Measurements from ENCODE around the gene ADH5.
"Not testable (repeated sequence)": the region's sequence is repeated elsewhere in the genome, so short reads cannot be mapped to it uniquely, and the experiment has no call there.

Gene ADH5

GRCh38 chr4:99071159-99071558 is 17.4 kb downstream of the ADH5 start:
- no peaks in the 10 kb centered on the region for H3K27me3 ChIP-seq (ENCODE audit: low read depth, low read length)
- H2AFZ ChIP-seq (ENCODE audit: low read depth, low read length) = no peak overlapping the region
- no peak overlapping the region for H3K4me2 ChIP-seq (ENCODE audit: low read length)
- H3K36me3 ChIP-seq (replicated peaks; ENCODE audit: low read depth, low read length) = peaks cover 30% of the 10 kb centered on the region
- no peak overlapping the region for H3K9ac ChIP-seq (ENCODE audit: low read length)
- H3K4me3 ChIP-seq (ENCODE audit: low read length) = no peak overlapping the region
- H4K20me1 ChIP-seq (ENCODE audit: insufficient read depth, low read length) = no peaks in the 10 kb centered on the region
- H3K27ac ChIP-seq (ENCODE audit: low read length) = no peak overlapping the region
- TF ChIP-seq EZH2phosphoT487 (IDR thresholded peaks at IDR 0.05; ENCODE audit: low read depth) (no peak), CTCF (IDR thresholded peaks at IDR 0.05; ENCODE audit: low read depth, low read length) (no peak)
- H3K9me3 ChIP-seq (ENCODE audit: insufficient read depth, low read length) = no peaks in the 10 kb centered on the region
- H3K79me2 ChIP-seq (ENCODE audit: low read length) = no peaks in the 10 kb centered on the region
- H3K4me1 ChIP-seq (ENCODE audit: low read length) = no peaks in the 10 kb centered on the region

DNA sequence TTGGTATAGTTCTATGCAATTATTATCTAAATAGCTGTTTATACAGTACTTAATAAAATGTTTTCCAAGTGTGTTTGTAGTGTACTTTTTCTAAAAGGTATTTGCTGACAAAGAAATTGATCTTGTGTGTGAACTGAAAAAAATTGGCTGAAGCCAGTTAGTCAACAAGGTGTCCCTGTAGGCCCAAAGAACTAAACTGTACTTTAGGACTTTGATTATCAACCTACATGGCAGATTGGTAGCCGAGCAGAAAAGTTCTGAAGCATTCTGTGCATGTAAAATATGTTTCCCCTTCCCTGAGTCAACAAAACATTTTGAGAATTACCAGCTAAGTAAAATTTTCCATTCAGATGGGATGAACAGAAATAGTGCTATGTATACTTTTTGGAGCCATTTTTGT is 21.0 kb downstream of the ADH5 start:
- no peak overlapping the region for H2AFZ ChIP-seq (ENCODE audit: low read depth, low read length)
- H3K27me3 ChIP-seq (ENCODE audit: low read depth, low read length) = no peaks in the 10 kb centered on the region
- H3K9ac ChIP-seq (ENCODE audit: low read length) = no peak overlapping the region
- no peak overlapping the region for H3K4me2 ChIP-seq (ENCODE audit: low read length)
- H3K4me1 ChIP-seq (ENCODE audit: low read length) = peaks cover 2% of the 10 kb centered on the region; the same call in 1 of the 2 replicates
- TF ChIP-seq EZH2phosphoT487 (IDR thresholded peaks at IDR 0.05; ENCODE audit: low read depth) (no peak), CTCF (IDR thresholded peaks at IDR 0.05; ENCODE audit: low read depth, low read length) (no peak)
- H3K36me3 ChIP-seq (replicated peaks; ENCODE audit: low read depth, low read length) = peaks cover 18% of the 10 kb centered on the region
- H3K79me2 ChIP-seq (ENCODE audit: low read length) = no peaks in the 10 kb centered on the region
- no peaks in the 10 kb centered on the region for H4K20me1 ChIP-seq (ENCODE audit: insufficient read depth, low read length)
- H3K27ac ChIP-seq (ENCODE audit: low read length) = no peak overlapping the region
- no peaks in the 10 kb centered on the region for H3K9me3 ChIP-seq (ENCODE audit: insufficient read depth, low read length)
- H3K4me3 ChIP-seq (ENCODE audit: low read length) = no peak overlapping the region

DNA sequence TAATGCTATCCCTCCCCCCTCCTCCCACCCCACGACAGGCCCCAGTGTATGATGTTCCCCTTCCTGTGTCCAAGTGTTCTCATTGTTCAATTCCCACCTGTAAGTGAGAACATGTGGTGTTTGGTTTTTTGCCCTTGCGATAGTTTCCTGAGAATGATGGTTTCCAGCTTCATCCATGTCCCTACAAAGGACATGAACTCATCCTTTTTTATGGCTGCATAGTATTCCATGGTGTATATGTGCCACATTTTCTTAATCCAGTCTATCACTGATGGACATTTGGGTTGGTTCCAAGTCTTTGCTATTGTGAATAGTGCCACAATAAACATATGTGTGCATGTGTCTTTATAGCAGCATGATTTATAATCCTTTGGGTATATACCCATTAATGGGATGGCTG is 23.1 kb downstream of the ADH5 start:
- H3K27me3 ChIP-seq (ENCODE audit: low read depth, low read length); H3K4me3 ChIP-seq (ENCODE audit: low read length); H3K4me2 ChIP-seq (ENCODE audit: low read length); H3K27ac ChIP-seq (ENCODE audit: low read length); H3K9ac ChIP-seq (ENCODE audit: low read length); H4K20me1 ChIP-seq (ENCODE audit: insufficient read depth, low read length); H3K79me2 ChIP-seq (ENCODE audit: low read length); H2AFZ ChIP-seq (ENCODE audit: low read depth, low read length); H3K9me3 ChIP-seq (ENCODE audit: insufficient read depth, low read length): not testable (repeated sequence)
- Histone ChIP-seq H3K36me3 (replicated peaks; ENCODE audit: low read depth, low read length) (peaks cover 12% of the 10 kb centered on the region), H3K4me1 (ENCODE audit: low read length) (peaks cover 20% of the 10 kb centered on the region)

GRCh38 chr4:99062120-99062519 is 26.5 kb downstream of the ADH5 start:
- H3K4me2 ChIP-seq (ENCODE audit: low read length) = peak overlapping the region; percentile 64
- peak overlapping the region; percentile 51 for H3K27ac ChIP-seq (ENCODE audit: low read length)
- H3K36me3 ChIP-seq (replicated peaks; ENCODE audit: low read depth, low read length) = peaks cover 11% of the 10 kb centered on the region

More at GRCh38 chr4:99062120-99062519, 26.5 kb downstream of the ADH5 start:
- TF ChIP-seq EZH2phosphoT487 (IDR thresholded peaks at IDR 0.05; ENCODE audit: low read depth) = no peak
- TF ChIP-seq CTCF (IDR thresholded peaks at IDR 0.05; ENCODE audit: low read depth, low read length) = no peak
- H3K27me3 ChIP-seq (ENCODE audit: low read depth, low read length) = no peaks in the 10 kb centered on the region
- H3K79me2 ChIP-seq (ENCODE audit: low read length) = no peaks in the 10 kb centered on the region
- H3K4me3 ChIP-seq (ENCODE audit: low read length) = peak overlapping the region; percentile 32; the same call in 1 of the 2 replicates
- H2AFZ ChIP-seq (ENCODE audit: low read depth, low read length) = no peak overlapping the region
- H3K4me1 ChIP-seq (ENCODE audit: low read length) = peaks cover 20% of the 10 kb centered on the region
- no peaks in the 10 kb centered on the region for H3K9me3 ChIP-seq (ENCODE audit: insufficient read depth, low read length)
- H4K20me1 ChIP-seq (ENCODE audit: insufficient read depth, low read length) = peaks cover 3% of the 10 kb centered on the region; the same call in 1 of the 2 replicates
- no peak overlapping the region for H3K9ac ChIP-seq (ENCODE audit: low read length)
